Embryonic facial prominence (tissue), 1 donor: Measurements from ENCODE around the gene RIOK3.
"Not testable (repeated sequence)": the region's sequence is repeated elsewhere in the genome, so short reads cannot be mapped to it uniquely, and the experiment has no call there.

Experiments
- DNase-seq: peaks from one replicate; pipeline ENCODE4 v3.0.0-alpha.2; 2016; ENCODE audit errors: extremely low spot score

The RIOK3 gene

GRCh38 chr18:23498117-23498516 is 45.0 kb downstream of the RIOK3 start:
- no peak for DNase-seq

- DNase-seq = no peak
These were observed 45.8 kb downstream of the RIOK3 start for GRCh38 chr18:23498877-23499276.

GRCh38 chr18:23499291-23499781 is 46.2 kb downstream of the RIOK3 start:
- no peak for DNase-seq

- no peak for DNase-seq
These were observed 48.5 kb downstream of the RIOK3 start for GRCh38 chr18:23501626-23502025.

GRCh38 chr18:23502516-23503037 is 49.5 kb downstream of the RIOK3 start:
- no peak for DNase-seq

- peak; percentile 81 for DNase-seq
These were observed 50.2 kb downstream of the RIOK3 start, which contains the start of gene RMC1 for GRCh38 chr18:23503038-23503962. TSS of gene RMC1 (plus strand) at chr18:23503511. CDS start at chr18:23503619, 108 bp downstream.

GRCh38 chr18:23503963-23504344 is 50.9 kb downstream of the RIOK3 start:
- DNase-seq = no peak

GRCh38 chr18:23504720-23505119 is 51.6 kb downstream of the RIOK3 start:
- no peak for DNase-seq

GRCh38 chr18:23506393-23506792 is 53.3 kb downstream of the RIOK3 start:
- no peak for DNase-seq

- not testable (repeated sequence) for DNase-seq
These were observed 57.8 kb downstream of the RIOK3 start for GRCh38 chr18:23510923-23511322.

GRCh38 chr18:23512216-23512615 is 59.1 kb downstream of the RIOK3 start:
- not testable (repeated sequence) for DNase-seq

GRCh38 chr18:23512641-23513040 is 59.6 kb downstream of the RIOK3 start:
- no peak for DNase-seq

GRCh38 chr18:23515911-23516546 is 62.9 kb downstream of the RIOK3 start:
- DNase-seq = peak; percentile 37

- DNase-seq = no peak
These were observed 66.6 kb downstream of the RIOK3 start for GRCh38 chr18:23519734-23520133.

GRCh38 chr18:23521271-23521670 is 68.2 kb downstream of the RIOK3 start:
- no peak for DNase-seq

GRCh38 chr18:23521907-23522306 is 68.8 kb downstream of the RIOK3 start:
- DNase-seq = no peak

GRCh38 chr18:23523429-23524212 is 70.5 kb downstream of the RIOK3 start:
- DNase-seq = no peak

GRCh38 chr18:23524213-23524707 is 71.2 kb downstream of the RIOK3 start:
- no peak for DNase-seq

GRCh38 chr18:23526501-23527063 is 73.5 kb downstream of the RIOK3 start:
- DNase-seq = no peak

GRCh38 chr18:23528580-23529472 is 75.7 kb downstream of the RIOK3 start:
- DNase-seq = no peak
